Measurements from ENCODE around the gene CHRNA4. TPM values are rescaled to one million over a fixed set of nuclear protein-coding genes. Genes with fewer than 3 reads are reported as not detected.

CHRNA4 gene
- total RNA-seq, 1 donor from 2014 or later: not detected

- no peak for DNase-seq (ENCODE audit: low spot score)
Measured at GRCh38 chr20:63377951-63378381, 16.8 kb upstream of the CHRNA4 start.

- no peak for DNase-seq (ENCODE audit: low spot score)
Measured at GRCh38 chr20:63377256-63377941, 16.2 kb upstream of the CHRNA4 start.

- DNase-seq (ENCODE audit: low spot score): no peak
Measured at GRCh38 chr20:63376283-63377250, 15.4 kb upstream of the CHRNA4 start.

- DNase-seq (ENCODE audit: low spot score): no peak
Measured at GRCh38 chr20:63375438-63375837, 14.3 kb upstream of the CHRNA4 start.

GRCh38 chr20:63374504-63374903 is 13.4 kb upstream of the CHRNA4 start:
- DNase-seq (ENCODE audit: low spot score): no peak

GRCh38 chr20:63373996-63374395 is 12.8 kb upstream of the CHRNA4 start:
- no peak for DNase-seq (ENCODE audit: low spot score)

- no peak for DNase-seq (ENCODE audit: low spot score)
Measured at GRCh38 chr20:63372971-63373885, 12.1 kb upstream of the CHRNA4 start.

GRCh38 chr20:63371291-63371865 is 10.2 kb upstream of the CHRNA4 start:
- DNase-seq (ENCODE audit: low spot score): no peak

GRCh38 chr20:63370618-63371187 is 9.6 kb upstream of the CHRNA4 start:
- DNase-seq (ENCODE audit: low spot score): no peak

- DNase-seq (ENCODE audit: low spot score): no peak
Measured at GRCh38 chr20:63369724-63370617, 8.8 kb upstream of the CHRNA4 start.

- no peak for DNase-seq (ENCODE audit: low spot score)
Measured at GRCh38 chr20:63369024-63369530, 7.9 kb upstream of the CHRNA4 start.

GRCh38 chr20:63368151-63368550 is 7.0 kb upstream of the CHRNA4 start:
- DNase-seq (ENCODE audit: low spot score): no peak

GRCh38 chr20:63367446-63368055 is 6.4 kb upstream of the CHRNA4 start:
- no peak for DNase-seq (ENCODE audit: low spot score)

- no peak for DNase-seq (ENCODE audit: low spot score)
Measured at GRCh38 chr20:63366390-63367365, 5.5 kb upstream of the CHRNA4 start.

- no peak for DNase-seq (ENCODE audit: low spot score)
Measured at GRCh38 chr20:63365601-63366389, 4.6 kb upstream of the CHRNA4 start.

- no peak for DNase-seq (ENCODE audit: low spot score)
Measured at GRCh38 chr20:63364801-63365585, 3.8 kb upstream of the CHRNA4 start.

All from mucosa of gallbladder (tissue), 1 donor.